HS-5 (cell line): ENCODE results near the gene P2RY4.
"Not testable (repeated sequence)": the region's sequence is repeated elsewhere in the genome, so short reads cannot be mapped to it uniquely, and the experiment has no call there.

Experiments used
- DNase-seq: peaks from one replicate; pipeline ENCODE4 v3.0.0-alpha.2; 2012; ENCODE audit warnings: low read depth

P2RY4 gene

GRCh38 chrX:70260104-70260503 is at the start of gene P2RY4:
Gene P2RY4 (minus strand): TSS chrX:70260204. CDS start chrX:70259624, 580 bp downstream.
- DNase-seq: no peak

- no peak for DNase-seq
These were observed 41.7 kb upstream of the P2RY4 start for GRCh38 chrX:70301716-70302115.

- no peak for DNase-seq
These were observed 33.6 kb upstream of the P2RY4 start for GRCh38 chrX:70293621-70294020.

DNA sequence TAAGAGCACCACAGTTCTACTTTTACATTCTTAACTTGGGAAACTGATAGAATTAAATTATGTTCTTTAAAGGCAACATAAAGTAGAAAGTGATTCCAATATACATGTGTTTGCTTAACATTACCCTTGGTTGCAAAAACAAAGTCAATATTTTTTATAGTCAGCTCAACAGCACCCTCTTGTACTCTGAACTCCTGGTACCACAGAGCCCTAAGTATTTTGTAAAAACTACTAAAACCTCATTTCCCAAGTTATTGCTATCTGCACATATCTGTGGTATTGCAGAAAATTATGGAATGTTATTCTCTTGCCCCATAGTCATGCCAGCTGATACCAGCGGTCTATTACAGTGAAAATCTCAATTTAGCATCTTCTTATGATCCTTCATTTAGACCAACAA is 32.8 kb upstream of the P2RY4 start:
- no peak for DNase-seq

GRCh38 chrX:70289793-70290770 is 30.1 kb upstream of the P2RY4 start, which contains the start of the genes KIF4A and PDZD11:
Gene KIF4A (plus strand): TSS chrX:70290104. CDS start chrX:70290459, 355 bp downstream.
Gene PDZD11 (minus strand): TSS chrX:70289927. CDS start chrX:70289341, 586 bp downstream.
- peak; percentile 42 for DNase-seq

DNA sequence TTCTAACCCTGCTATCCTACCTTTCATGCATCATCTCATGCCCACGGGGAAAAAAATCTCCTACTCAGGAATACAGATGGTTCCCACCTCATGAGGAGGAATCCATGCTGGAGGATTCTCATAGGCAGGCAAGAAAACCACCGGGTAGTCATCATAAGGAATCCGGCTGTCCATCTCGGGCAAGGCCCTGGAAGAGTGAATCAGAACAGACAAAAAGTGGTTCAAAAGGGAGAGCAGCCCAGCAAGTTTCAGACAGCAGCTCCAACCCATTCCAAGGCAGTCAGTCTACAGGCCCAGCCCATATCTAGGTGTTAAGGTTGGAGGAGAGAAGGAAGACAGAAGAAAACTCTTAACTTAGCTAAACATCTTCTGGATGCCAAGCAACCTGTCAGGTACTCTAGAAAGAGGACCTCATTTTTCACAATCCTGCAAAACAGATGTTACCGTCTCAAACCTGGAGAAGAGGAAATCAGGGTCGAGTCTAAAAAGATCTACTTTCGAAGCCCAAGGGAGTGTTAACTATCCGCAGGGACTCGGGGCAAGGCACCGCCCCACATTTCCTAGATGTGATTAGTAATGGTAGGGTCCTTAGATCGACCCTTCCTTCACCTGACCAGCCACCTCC is 29.3 kb upstream of the P2RY4 start:
- no peak for DNase-seq

- DNase-seq: no peak
These were observed 21.9 kb upstream of the P2RY4 start, which contains the start of gene RAB41 for GRCh38 chrX:70281951-70282350. Gene RAB41 (plus strand): TSS chrX:70282172. CDS start chrX:70282218, 46 bp downstream.

DNA sequence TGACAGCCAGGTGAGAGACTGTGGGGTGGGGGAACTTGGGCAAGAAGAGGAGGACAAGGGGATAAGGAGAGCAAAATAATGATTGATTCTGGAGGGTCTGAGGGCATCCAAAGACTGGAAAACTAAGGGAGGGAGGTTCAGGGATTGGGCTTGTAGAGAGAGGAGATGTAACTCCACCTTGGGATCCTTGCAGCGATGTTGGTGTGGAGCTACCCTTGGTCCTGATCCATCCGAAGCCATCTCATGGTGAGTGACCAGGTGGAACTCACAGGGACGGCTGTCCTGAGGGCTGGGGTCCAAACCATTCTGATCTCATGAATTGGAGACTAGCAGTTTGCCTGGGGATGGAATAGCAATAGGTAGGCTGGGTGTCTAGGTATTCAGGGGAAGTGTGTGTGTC is 20.6 kb upstream of the P2RY4 start:
- no peak for DNase-seq

- no peak for DNase-seq
These were observed 19.1 kb upstream of the P2RY4 start for GRCh38 chrX:70279081-70279480.

- DNase-seq: not testable (repeated sequence)
These were observed 14.0 kb upstream of the P2RY4 start for GRCh38 chrX:70274029-70274428.

- DNase-seq: no peak
These were observed 8.0 kb upstream of the P2RY4 start, which contains the start of gene ARR3 for GRCh38 chrX:70268034-70268433. Gene ARR3 (plus strand): TSS chrX:70268334. CDS start chrX:70269386, 1,052 bp downstream.

- DNase-seq: no peak
These were observed 4.8 kb upstream of the P2RY4 start for GRCh38 chrX:70264784-70265183.

- no peak for DNase-seq
These were observed 3.1 kb upstream of the P2RY4 start for GRCh38 chrX:70262952-70263567.

- no peak for DNase-seq
These were observed 2.3 kb downstream of the P2RY4 start for GRCh38 chrX:70257423-70258288.

- DNase-seq: no peak
These were observed 4.6 kb downstream of the P2RY4 start for GRCh38 chrX:70255452-70255851.

DNA sequence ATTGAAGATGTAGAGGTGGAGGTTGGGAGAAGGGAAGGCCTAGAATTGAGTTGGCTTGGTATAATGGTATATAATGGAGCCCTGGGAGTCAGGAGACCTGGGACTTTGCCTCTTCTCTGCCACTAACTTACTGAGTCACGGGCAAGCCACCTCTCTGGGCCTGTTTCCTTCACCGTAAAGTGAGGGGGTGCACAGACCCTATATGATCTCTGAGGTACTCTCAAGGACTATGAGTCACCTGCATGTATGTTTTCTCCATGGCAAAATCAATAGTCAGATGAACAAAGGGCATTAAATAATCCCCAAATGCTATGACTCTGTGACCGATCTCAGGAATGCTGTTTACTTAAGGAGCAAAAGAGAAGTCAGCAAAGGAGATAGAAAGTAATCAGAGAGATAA is 5.1 kb downstream of the P2RY4 start:
- DNase-seq: no peak

DNA sequence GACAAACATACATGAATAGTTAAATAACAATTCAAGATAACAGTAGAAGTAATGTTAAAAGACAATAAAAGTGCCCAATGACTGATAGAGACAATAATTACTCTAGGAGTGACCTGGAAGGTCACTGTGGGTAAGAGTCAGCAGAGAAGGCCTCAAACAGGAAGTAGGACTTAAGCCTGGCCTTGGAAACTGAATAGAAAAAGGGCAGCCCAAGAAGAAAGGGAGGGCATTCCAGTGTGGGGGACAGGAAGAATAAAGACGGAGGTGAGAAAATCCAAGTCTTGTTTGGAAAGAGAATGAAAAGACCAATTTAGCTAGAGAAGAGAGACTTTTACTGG is 6.0 kb downstream of the P2RY4 start:
- no peak for DNase-seq

DNA sequence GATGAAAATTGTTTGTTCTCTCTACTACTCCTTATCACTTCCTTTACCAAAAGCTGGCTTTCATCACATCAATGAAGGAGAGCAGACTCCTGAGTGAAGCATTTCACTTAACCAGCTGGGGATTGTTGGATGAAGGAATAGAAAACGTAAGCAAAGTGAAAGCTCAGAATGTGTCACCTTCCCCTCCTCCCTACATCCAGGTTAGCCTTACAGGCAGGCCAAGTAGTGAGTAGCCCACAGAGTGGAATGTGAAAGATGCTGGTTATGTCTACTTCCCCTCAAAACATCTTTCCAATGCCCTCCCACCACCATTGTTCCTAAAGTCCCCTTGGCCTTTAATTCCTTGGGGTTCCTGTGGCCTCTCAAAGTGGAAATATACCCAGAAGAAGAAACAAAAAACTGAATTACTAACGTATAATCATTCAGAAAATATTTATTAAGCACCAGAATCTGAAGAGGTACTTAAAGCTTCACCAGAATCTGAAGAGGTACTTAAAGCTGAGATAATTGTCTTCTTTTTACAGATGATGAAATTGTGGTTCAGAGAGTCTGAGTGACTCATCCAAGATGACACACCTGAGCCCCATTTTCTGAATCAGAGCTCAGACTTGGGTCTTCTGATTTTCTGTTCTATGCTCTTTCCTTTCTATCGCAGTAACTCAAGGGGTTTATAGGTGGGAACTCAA is 6.5 kb downstream of the P2RY4 start:
- no peak for DNase-seq

GRCh38 chrX:70252491-70252890 is 7.5 kb downstream of the P2RY4 start:
- no peak for DNase-seq

- no peak for DNase-seq
These were observed 12.8 kb downstream of the P2RY4 start for GRCh38 chrX:70247252-70247651.

- no peak for DNase-seq
These were observed 15.1 kb downstream of the P2RY4 start for GRCh38 chrX:70244881-70245280.
